ENCODE measurements around the gene RCAN2.

DNA sequence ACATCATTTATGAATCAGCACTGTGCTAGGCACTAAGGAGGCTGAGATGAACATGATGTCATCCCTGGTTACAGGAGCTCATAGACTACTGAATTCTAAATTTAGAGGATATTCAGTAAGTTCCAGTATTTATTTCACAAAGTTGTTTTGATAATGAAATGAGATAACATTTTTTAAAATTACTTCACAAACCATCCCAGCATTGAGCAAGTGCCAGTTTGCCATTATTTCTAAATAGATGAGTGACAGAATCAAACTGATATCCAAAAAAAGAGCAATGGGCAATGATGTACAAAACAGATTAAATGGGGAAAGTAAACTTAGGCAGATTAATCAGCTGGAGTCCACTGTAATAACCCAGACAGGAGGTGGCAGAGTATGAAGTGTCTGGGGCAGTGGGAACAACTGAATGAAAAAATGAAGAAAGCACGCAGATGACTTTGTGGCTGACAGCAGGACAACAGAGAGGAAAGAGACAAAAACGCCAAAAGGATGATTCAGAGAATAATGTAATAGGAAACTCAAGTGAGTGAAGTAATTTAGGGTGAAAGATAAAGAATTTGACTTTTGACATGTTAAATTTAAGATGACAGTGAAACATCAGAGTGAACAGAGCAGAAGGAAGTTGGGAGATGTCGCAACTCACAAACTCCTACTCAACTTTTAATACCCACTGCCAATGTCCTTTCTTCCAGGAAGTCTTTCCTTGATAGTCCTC, 70.2 kb downstream of the RCAN2 start:
- no peak for TF ChIP-seq CTCF (IDR thresholded peaks at IDR 0.05; ENCODE audit: low read length)
- TF ChIP-seq EZH2 (optimal IDR thresholded peaks at IDR 0.05; ENCODE audit: low read depth, low read length), result no peak
